Testis (tissue), 2 donors: ENCODE results near the gene ARL6IP4.

Source experiments
- POLR2A ChIP-seq: fragments of 450-650 bp; IDR thresholded peaks from one replicate; pipeline ENCODE4 v1.6.1; 2017; ENCODE audit warnings: antibody characterized with exemption, mild to moderate bottlenecking, moderate library complexity
- TF ChIP-seq, protein P1 (sequence below), 3 experiments: fragments of 450-650 bp in 2 of 3; fragments of 200-600 bp in 1 of 3; sonication (generic) in 1 of 3; IDR thresholded peaks; one replicate each; pipeline ENCODE4 v1.5.1; 2016 to 2019; ENCODE audit warnings: antibody characterized with exemption in 3 of 3, mild to moderate bottlenecking in 2 of 3, moderate library complexity in 1 of 3

DNA sequence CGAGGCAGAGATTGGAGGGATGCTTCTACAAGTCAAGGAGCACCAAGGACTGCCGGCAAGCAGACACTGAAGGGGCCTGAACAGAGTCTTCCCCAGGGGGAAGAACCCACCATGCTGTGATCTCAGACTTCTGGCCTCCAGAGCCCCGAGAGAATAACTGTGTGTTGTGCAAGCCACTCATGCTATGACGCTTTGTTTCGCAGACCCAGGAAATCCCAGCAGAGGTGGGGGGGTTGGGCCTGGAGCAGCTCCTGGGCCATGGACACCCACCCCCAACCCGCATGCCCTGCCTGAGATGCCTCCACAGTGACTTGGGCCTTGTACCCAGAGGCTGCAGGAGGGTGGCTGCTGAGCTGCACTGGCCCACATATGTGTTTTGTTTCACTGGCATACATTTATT is 31.2 kb downstream of the ARL6IP4 start:
- TF ChIP-seq, protein P1, sequence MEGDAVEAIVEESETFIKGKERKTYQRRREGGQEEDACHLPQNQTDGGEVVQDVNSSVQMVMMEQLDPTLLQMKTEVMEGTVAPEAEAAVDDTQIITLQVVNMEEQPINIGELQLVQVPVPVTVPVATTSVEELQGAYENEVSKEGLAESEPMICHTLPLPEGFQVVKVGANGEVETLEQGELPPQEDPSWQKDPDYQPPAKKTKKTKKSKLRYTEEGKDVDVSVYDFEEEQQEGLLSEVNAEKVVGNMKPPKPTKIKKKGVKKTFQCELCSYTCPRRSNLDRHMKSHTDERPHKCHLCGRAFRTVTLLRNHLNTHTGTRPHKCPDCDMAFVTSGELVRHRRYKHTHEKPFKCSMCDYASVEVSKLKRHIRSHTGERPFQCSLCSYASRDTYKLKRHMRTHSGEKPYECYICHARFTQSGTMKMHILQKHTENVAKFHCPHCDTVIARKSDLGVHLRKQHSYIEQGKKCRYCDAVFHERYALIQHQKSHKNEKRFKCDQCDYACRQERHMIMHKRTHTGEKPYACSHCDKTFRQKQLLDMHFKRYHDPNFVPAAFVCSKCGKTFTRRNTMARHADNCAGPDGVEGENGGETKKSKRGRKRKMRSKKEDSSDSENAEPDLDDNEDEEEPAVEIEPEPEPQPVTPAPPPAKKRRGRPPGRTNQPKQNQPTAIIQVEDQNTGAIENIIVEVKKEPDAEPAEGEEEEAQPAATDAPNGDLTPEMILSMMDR (IDR thresholded peaks at IDR 0.05), result no peak
- no peak for TF ChIP-seq POLR2A
